ENCODE data around the gene THYN1.

- no peak for TF ChIP-seq CTCF (IDR thresholded peaks at IDR 0.05; ENCODE audit: insufficient read depth, low read length, poor library complexity, severe bottlenecking)
- TF ChIP-seq EZH2phosphoT487 (conservative IDR thresholded peaks at IDR 0.05; ENCODE audit: low read length), result no peak
Observed at GRCh38 chr11:134237557-134237922, 15.6 kb downstream of the THYN1 start.

Measured in SU-DHL-6 (cell line).